OCI-LY7 (cell line): ENCODE data around the gene PBX1. TPM values are rescaled to one million over a fixed set of nuclear protein-coding genes. Genes with fewer than 3 reads are reported as not detected.

Experiments
- BruUV-seq: library from RNA; stranded (reverse); fragments of 400-500 nt; replicated peaks from 2 replicates; lab custom pipeline; 2021; lab: Mats Ljungman, UMichigan
- CTCF ChIA-PET: fragments of 300-600 bp; sonication (Branson Sonifier 250); formaldehyde crosslinking; loops from one replicate; lab custom pipeline; 2022; ENCODE audit warnings: antibody characterized with exemption; ENCODE audit not compliant: unreplicated experiment; lab: Charles Lee
- POLR2A ChIA-PET: fragments of 300-600 bp; sonication (Branson Sonifier 250); formaldehyde crosslinking; loops from one replicate; lab custom pipeline; 2022; ENCODE audit warnings: antibody characterized with exemption; lab: Charles Lee
- DNase-seq: peaks from one replicate; pipeline ENCODE4 v3.0.0-alpha.2; 2015; ENCODE audit warnings: low spot score
- H2AFZ ChIP-seq: fragments of 200-600 bp; sonication (generic), shearing (Covaris generic); 2 replicates; pipeline ENCODE4 v1.6.1; 2014; ENCODE audit warnings: mild to moderate bottlenecking, antibody characterized with exemption, low read length, moderate library complexity
- H3K27ac ChIP-seq: fragments of 200-600 bp; sonication (generic); 2 replicates; pipeline ENCODE4 v1.5.1; 2014; ENCODE audit warnings: mixed run types, low read depth, mild to moderate bottlenecking, moderate library complexity, low read length, inconsistent platforms; ENCODE audit not compliant: poor library complexity, severe bottlenecking
- H3K36me3 ChIP-seq: fragments of 200-600 bp; sonication (generic); 2 replicates; pipeline ENCODE4 v1.6.1; 2014; ENCODE audit warnings: mild to moderate bottlenecking, antibody characterized with exemption, low read length, moderate library complexity, mixed read lengths; ENCODE audit not compliant: insufficient read depth
- H3K4me1 ChIP-seq: fragments of 200-600 bp; sonication (generic); 2 replicates; pipeline ENCODE4 v1.5.1; 2014; ENCODE audit warnings: mild to moderate bottlenecking, low read length; ENCODE audit not compliant: insufficient read depth, poor library complexity, severe bottlenecking
- H3K4me2 ChIP-seq: fragments of 200-600 bp; sonication (generic); 2 replicates; pipeline ENCODE4 v1.6.1; 2014; ENCODE audit warnings: mild to moderate bottlenecking, low read length
- H3K4me3 ChIP-seq: fragments of 200-600 bp; sonication (generic); 2 replicates; pipeline ENCODE4 v1.5.1; 2014; ENCODE audit warnings: mild to moderate bottlenecking, low read depth, low read length; ENCODE audit not compliant: poor library complexity, severe bottlenecking
- H3K79me2 ChIP-seq: fragments of 200-600 bp; sonication (generic); 2 replicates; pipeline ENCODE4 v1.6.1; 2016; ENCODE audit warnings: low read depth, mild to moderate bottlenecking, low read length, moderate library complexity, mixed read lengths; ENCODE audit not compliant: insufficient read depth
- H3K9me2 ChIP-seq: fragments of 200-600 bp; sonication (generic); 2 replicates; pipeline ENCODE4 v1.6.1; 2016; ENCODE audit warnings: mild to moderate bottlenecking, low read length, mixed read lengths; ENCODE audit not compliant: insufficient read depth
- H3K9me3 ChIP-seq: fragments of 200-600 bp; sonication (generic); 2 replicates; pipeline ENCODE4 v1.6.1; 2014; ENCODE audit warnings: mild to moderate bottlenecking, mixed run types, low read length, mixed read lengths
- H4K20me1 ChIP-seq: fragments of 200-600 bp; sonication (generic); 2 replicates; pipeline ENCODE4 v1.6.1; 2014; ENCODE audit warnings: mild to moderate bottlenecking, antibody characterized with exemption, low read length, moderate library complexity, mixed read lengths; ENCODE audit not compliant: insufficient read depth
- EZH2phosphoT487 ChIP-seq: fragments of 200-600 bp; sonication (generic); IDR thresholded peaks from 2 replicates; pipeline ENCODE4 v1.6.1; 2018; ENCODE audit warnings: low read depth, borderline replicate concordance, mild to moderate bottlenecking, mixed run types, antibody characterized with exemption, low read length, moderate library complexity, mixed read lengths
- intact Hi-C: fragments of 100-400 bp; cut with micrococcal nuclease; formaldehyde crosslinking; loops from one replicate; pipeline ENCODE4 v1.10.0; 2022; ENCODE audit not compliant: unreplicated experiment
- total RNA-seq, 2 experiments: library from RNA; depleted of rRNA in 1 of 2; stranded (reverse); fragments of >200 nt in 1 of 2; shearing (Covaris generic) in 1 of 2; gene quantifications; 2 replicates each; pipeline ENCODE4 v1.2.3, GENCODE V29; 2014 to 2022
- TF ChIP-seq, protein P1 (sequence below): fragments of 200-600 bp; sonication (generic); conservative IDR thresholded peaks from 2 replicates; pipeline ENCODE4 v1.5.1; 2014; ENCODE audit warnings: mild to moderate bottlenecking, antibody characterized with exemption, low read length, moderate library complexity, mixed read lengths

PBX1 gene
- total RNA-seq, 2 experiments from 2014 or later = not detected

DNA sequence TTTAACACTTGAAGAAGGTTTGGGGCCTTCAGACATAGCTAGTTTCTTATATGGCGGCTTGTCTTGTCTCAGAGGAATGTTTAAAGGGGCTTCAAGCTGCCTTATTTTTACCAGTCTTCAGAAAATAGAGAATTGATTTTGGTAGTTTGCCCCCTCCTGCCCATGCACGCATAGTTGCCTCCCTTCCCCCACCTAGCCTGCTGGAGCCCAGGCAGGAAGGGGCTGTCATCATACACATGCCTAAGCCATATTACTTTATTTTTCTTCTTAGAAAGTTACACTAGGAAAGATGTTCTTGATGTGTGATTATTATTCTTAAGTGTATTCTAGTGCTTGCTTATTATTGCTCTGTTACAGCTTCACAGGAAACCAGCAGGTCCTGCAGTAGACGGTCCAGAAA lies 18.3 kb downstream of the PBX1 start:
- intact Hi-C loops = no loop called here
- H3K9me3 ChIP-seq = no peaks in the 10 kb centered on the region
- ChIA-PET CTCF (no interaction called here), POLR2A (interaction anchor here (0.8 kb wide), 1 partner anchor 893 kb away, joined by 3 read pairs; no protein-coding TSS in a partner anchor)
- BruUV-seq = no TSS peak
- H2AFZ ChIP-seq = no peak overlapping the region
- no peak overlapping the region for H3K4me3 ChIP-seq
- no peak overlapping the region for H3K27ac ChIP-seq
- H3K79me2 ChIP-seq = no peaks in the 10 kb centered on the region
- no peaks in the 10 kb centered on the region for H4K20me1 ChIP-seq
- H3K4me2 ChIP-seq = no peak overlapping the region
- no peaks in the 10 kb centered on the region for H3K9me2 ChIP-seq
- no peaks in the 10 kb centered on the region for H3K4me1 ChIP-seq
- no peak for TF ChIP-seq EZH2phosphoT487
- TF ChIP-seq, protein P1, sequence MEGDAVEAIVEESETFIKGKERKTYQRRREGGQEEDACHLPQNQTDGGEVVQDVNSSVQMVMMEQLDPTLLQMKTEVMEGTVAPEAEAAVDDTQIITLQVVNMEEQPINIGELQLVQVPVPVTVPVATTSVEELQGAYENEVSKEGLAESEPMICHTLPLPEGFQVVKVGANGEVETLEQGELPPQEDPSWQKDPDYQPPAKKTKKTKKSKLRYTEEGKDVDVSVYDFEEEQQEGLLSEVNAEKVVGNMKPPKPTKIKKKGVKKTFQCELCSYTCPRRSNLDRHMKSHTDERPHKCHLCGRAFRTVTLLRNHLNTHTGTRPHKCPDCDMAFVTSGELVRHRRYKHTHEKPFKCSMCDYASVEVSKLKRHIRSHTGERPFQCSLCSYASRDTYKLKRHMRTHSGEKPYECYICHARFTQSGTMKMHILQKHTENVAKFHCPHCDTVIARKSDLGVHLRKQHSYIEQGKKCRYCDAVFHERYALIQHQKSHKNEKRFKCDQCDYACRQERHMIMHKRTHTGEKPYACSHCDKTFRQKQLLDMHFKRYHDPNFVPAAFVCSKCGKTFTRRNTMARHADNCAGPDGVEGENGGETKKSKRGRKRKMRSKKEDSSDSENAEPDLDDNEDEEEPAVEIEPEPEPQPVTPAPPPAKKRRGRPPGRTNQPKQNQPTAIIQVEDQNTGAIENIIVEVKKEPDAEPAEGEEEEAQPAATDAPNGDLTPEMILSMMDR = no peak
- no peaks in the 10 kb centered on the region for H3K36me3 ChIP-seq
- DNase-seq = no peak

DNA sequence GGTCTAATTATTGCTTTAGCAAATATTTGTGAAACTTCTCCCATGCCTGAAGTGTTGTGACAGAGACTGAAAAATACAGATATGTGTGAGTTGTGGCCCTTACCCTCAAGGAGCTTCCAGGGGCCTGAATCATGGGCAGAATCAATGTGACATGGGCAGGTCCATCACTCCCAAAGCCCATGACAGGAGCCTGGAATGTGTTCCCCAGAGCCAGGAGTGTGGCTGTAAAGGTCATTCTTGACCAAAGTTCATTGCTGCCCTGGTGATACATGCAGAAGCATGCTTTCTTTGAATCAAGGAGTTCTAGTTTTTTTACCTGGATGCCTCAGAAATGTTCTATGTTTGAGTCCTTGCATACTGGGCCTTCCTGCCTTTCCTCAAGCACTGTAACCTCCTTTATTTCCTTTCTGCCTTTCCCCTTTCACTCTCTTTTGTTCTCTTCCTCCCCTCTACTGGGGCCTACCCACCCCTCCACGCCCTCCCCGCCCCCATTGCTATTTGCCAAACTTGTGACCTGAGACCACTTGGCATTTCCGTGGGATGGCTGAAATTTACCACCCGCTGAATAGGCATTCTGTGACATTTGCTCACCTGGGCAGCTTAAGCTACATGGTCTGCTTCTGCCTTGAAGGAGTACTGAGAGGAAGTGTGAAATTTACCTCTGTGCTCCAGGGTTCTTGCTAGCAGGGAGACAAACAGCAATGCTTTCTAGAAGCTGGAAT lies 19.7 kb downstream of the PBX1 start:
- Histone ChIP-seq H3K4me2 (no peak overlapping the region), H3K4me3 (no peak overlapping the region), H3K79me2 (no peaks in the 10 kb centered on the region), H4K20me1 (no peaks in the 10 kb centered on the region), H3K4me1 (no peaks in the 10 kb centered on the region), H3K9me2 (no peaks in the 10 kb centered on the region), H3K9me3 (no peaks in the 10 kb centered on the region), H3K27ac (no peak overlapping the region), H3K36me3 (no peaks in the 10 kb centered on the region), H2AFZ (no peak overlapping the region)
- DNase-seq = no peak
- BruUV-seq = no TSS peak
- CTCF ChIA-PET = no interaction called here
- POLR2A ChIA-PET = no interaction called here
- TF ChIP-seq, protein P1 = no peak
- TF ChIP-seq EZH2phosphoT487 = no peak
- intact Hi-C loops = no loop called here

DNA sequence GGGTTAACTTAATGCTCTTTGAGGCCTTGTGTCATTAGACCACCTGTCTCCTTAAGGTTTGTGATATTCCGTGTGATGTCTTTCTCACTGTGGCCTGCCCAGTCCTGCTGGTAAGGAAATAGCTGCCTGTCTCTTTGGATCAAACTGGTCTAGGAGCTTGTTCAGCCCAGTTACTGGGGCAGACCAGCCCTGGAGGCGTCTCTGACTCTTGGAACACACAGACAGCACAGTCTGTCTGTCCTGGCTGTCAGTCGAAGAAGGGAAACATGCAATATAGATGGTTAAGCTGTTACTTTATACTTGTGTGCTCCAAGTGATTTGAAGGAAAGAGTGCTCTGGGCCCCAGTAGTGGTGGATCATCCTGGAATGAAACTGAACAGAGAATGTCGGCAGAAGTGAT lies 20.4 kb downstream of the PBX1 start:
- Histone ChIP-seq H3K79me2 (no peaks in the 10 kb centered on the region), H3K27ac (no peak overlapping the region), H3K4me3 (no peak overlapping the region), H3K9me3 (no peaks in the 10 kb centered on the region), H3K9me2 (no peaks in the 10 kb centered on the region), H2AFZ (no peak overlapping the region), H3K4me1 (no peaks in the 10 kb centered on the region), H3K36me3 (no peaks in the 10 kb centered on the region), H3K4me2 (no peak overlapping the region), H4K20me1 (no peaks in the 10 kb centered on the region)
- BruUV-seq = no TSS peak
- DNase-seq = no peak
- intact Hi-C loops = no loop called here
- TF ChIP-seq, protein P1 = no peak
- no peak for TF ChIP-seq EZH2phosphoT487
- ChIA-PET CTCF (no interaction called here), POLR2A (no interaction called here)
